T-helper 22 cell (primary cell): ENCODE measurements around the gene VRK1.
"Not testable (repeated sequence)": the region's sequence is repeated elsewhere in the genome, so short reads cannot be mapped to it uniquely, and the experiment has no call there.

ENCODE experiments used
- DNase-seq: peaks from one replicate; pipeline ENCODE4 v3.0.0-alpha.2; 2020; ENCODE audit warnings: low read depth

Gene VRK1

DNA sequence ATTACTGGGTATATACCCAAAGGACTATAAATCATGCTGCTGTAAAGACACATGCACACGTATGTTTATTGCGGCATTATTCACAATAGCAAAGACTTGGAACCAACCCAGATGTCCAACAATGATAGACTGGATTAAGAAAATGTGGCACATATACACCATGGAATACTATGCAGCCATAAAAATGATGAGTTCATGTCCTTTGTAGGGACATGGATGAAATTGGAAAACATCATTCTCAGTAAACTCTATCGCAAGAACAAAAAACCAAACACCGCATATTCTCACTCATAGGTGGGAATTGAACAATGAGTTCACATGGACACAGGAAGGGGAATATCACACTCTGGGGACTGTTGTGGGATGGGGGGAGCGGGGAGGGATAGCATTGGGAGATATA, 86.8 kb downstream of the VRK1 start:
- not testable (repeated sequence) for DNase-seq

DNA sequence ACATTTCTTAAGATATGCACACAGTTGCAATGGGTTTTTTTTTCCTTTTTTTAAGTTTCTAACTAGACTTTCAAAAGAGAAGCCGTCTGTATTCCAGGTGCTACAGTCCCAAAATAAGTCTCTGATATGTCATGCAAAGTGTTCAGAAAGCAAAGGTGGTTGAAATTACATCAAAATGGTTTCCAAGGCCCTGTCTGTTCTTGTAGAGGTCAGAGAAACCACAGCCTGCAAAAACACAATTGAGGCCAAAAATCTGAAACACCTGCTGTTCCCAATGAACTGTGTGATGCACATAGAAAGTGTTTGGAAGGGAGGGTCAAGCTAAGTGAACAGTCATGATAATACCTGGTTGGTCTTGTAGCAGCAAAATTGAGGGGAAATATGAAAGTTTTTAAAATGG, 91.0 kb downstream of the VRK1 start:
- no peak for DNase-seq

- no peak for DNase-seq
Observed at GRCh38 chr14:96888593-96888992, 91.4 kb downstream of the VRK1 start.

- DNase-seq = no peak
Observed at GRCh38 chr14:96889091-96889490, 91.9 kb downstream of the VRK1 start.

DNA sequence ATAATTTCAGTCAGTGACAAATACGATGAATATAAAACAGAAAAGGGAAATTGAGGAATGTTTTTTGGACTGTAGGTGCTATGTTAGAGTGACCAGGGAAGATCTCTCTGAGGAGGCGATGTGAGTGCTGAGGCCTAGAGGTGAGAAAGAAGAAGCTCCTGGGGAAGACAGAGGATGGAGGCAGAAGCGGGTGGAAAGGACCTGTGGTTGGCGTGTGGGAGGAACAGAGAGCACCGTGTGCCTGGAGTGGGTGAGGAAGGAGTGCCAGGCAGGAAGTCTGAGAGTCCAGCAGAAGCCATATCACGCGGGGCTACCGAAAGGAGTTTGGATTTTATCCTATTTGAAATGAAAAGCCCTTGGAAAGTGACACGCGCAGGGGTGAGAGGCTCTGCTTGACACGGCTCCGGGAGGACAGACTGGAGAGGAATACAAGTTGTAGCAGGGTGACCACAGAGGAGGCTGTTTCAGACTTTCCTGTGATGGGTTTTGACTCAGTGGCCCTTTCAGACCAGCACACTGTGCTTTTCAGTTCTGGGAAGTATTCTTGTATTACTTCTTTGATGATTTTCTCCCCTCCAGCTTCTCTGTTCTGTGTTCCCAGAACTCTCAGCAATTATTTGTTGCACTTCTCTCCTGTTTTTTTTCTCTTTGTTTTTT, 96.9 kb downstream of the VRK1 start:
- no peak for DNase-seq

- DNase-seq = no peak
Observed at GRCh38 chr14:96894966-96895365, 97.8 kb downstream of the VRK1 start.

DNA sequence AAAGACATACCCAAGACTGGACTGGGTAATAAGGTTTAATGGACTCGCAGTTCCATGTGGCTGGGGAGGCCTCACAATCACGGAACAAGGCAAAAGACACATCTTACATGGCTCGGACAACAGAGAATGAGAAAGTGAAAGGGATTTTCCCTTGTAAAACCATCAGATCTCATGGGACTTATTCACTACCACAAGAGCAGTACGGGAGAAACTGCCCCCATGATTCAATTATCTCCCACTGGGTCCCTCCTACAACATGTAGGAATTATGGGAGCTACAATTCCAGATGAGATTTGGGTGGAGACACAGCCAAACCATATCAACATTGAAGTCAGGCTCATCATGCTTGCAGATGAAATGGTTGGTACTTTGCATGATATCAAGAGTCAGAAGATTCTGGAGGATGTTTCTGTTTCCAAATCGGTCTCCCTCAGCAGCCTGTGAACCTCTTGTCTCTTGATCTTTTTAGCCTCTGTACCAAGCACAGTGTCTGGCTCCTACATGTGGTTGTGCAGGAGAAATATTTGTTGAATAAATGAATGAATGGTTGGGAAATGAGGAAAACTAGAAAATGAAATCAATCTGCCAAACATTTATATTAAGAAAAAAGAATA, 98.6 kb downstream of the VRK1 start:
- no peak for DNase-seq

DNA sequence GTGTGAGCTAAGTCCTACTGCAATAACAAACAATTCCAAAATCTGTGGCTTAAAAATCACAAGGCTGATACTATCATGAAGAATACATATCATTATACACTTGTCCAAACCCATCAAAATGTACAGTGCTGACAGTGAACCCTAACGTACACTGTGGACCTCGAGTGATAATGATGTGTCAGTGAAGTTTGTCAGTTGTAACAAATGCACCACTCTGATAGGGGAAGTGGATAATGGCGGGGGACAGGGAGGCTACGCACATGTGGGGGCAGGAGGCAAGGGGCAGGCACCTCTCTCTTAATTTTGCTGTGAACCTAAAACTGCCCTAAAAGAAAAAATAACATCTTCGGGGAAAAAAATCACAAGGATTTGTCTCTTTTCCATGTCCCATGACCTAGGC, 100.0 kb downstream of the VRK1 start:
- DNase-seq = no peak

GRCh38 chr14:96901227-96901626, 104.0 kb downstream of the VRK1 start:
- no peak for DNase-seq

DNA sequence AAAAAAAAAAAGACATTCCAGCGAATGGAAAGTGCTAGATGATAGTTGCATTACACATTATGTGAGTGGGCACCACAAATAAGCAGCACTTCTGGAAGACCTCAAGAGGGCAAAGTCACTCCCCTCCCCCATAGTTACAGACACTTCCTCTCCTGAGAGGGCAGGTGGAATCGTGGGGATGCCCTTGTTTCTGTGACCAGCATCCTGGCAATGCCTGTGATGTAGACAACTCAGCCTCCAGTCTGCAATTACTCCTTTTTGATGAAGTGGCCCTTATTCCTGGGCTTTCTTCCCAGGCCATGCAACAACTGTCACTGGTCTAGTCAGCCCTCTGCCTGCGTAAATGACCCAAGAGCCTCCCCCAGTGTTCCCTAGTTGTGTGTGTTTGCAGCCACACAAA, 104.8 kb downstream of the VRK1 start:
- DNase-seq = no peak

DNA sequence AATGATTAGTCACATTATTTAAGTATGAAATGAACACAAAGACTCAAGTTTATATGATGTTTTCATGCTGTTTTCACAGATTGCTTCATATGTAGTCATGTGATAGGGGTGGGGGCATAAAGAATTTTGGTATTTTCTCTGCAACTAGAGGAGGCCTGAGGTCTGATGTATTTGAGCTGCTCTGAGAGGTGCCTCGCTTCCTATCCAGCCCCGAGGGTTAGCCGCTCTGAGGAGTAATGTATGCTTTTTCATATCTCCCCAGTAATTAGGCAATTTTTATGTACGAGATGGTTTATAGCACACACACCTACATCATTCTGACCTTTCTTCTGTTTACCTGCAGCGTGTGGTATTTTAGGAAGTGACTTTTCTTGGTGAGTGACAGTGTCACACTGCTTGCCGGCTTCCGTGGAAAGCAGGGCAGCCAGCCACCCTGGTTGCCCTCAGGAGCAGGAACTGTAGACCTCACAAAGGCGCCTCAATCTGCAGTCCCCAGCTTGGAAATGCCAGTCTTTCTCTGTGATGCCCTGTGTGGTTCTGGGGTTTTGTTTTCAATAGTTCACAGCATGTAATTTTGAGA, 106.4 kb downstream of the VRK1 start:
- DNase-seq = no peak

DNA sequence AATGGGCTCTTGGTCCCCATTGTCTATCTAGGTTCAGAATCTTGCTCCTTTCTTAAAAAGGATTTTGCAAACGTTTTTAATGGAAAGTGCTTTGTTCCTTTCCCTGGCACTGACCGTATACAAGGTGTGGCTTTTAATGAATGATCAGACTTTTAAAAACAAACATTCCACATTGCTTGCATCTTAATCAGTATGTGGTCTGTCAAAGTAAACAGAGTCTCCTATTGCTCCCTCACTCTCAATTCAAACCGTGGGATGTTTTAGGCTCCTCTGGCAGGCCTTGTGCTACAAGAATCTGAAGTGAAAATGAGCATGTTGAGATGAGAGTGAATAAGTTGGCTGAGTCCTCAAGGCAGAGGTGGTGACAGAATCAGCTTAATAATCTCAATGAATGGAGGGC, 107.0 kb downstream of the VRK1 start:
- no peak for DNase-seq

GRCh38 chr14:96905065-96905464, 107.9 kb downstream of the VRK1 start:
- no peak for DNase-seq

GRCh38 chr14:96905825-96906224, 108.6 kb downstream of the VRK1 start:
- DNase-seq = no peak

DNA sequence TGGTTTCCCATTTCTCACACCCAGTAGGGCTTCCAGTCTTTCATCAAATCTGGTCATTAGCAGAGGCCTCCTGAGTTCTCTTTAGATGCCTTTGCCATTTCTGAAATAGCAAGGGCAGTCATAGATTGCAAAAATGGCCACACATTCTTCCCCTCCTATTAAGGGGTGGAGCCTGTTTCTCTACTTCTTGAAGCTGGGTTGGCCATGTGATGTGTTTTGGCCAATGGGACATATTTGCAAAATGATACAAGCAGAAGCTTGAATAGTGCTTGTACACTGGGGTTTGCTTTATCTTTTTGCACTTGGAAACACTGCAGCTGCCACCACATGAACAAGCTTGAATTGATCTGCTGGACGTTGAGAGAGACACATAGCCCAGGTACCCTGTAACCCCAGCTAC, 109.3 kb downstream of the VRK1 start:
- DNase-seq = no peak

GRCh38 chr14:96909841-96910364, 112.7 kb downstream of the VRK1 start:
- DNase-seq = no peak

DNA sequence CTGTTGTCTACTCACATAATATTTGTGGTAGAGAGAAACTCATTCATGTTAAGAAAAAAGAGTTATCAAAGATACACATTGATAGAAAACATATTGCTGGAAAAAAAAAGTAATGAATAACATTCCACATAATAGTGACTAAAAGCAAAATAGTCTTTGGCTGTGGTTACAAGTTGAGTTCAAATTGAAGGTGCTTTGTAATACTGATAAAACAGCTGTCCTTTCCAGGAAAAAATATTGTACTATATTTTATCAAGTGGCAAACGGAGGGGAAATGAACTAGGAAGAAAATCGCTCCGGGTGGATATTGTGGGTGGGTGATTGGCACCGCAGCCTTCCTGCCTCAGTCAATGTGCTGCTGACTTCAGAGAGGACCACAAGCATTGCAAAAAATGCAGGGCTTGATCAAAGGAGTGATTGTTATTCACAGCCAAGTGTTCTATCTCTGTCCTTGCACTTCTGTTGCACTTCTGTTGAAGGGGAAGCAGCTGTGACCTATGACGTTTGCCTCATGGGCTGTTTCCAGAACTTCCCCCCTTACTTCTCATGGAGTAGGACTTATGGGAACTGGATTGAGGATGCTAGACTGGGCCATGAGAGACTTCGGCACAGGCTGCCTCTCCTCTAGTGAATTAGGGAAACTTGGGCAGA, 114.4 kb downstream of the VRK1 start:
- no peak for DNase-seq

DNA sequence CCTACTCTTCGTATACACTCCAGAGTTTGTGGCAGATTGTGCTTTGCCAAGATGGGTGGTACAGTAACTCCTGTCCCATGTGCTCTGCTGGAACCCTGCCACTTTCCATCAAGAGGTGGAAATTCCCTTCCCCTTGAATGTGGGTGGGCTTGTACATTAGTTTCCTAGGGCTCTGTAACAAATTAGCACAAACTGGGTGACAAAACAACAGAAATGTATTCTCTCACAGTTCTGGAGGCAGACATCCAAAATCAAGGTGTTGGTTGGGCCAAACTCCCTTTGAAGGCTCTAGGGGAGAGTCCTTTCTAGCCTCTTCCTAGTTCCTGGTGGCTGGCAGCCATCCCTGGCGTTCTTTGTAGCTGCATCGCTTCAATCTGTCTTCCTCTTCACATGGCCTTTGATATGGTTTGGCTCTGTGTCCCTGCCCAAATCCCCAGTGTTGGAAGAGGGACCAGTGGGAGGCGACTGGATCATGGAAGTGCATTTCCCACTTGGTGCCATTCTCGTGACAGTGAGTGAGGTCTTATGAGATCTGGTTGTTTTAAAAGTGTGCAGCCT, 117.5 kb downstream of the VRK1 start:
- no peak for DNase-seq

GRCh38 chr14:96915478-96915877, 118.3 kb downstream of the VRK1 start:
- no peak for DNase-seq

DNA sequence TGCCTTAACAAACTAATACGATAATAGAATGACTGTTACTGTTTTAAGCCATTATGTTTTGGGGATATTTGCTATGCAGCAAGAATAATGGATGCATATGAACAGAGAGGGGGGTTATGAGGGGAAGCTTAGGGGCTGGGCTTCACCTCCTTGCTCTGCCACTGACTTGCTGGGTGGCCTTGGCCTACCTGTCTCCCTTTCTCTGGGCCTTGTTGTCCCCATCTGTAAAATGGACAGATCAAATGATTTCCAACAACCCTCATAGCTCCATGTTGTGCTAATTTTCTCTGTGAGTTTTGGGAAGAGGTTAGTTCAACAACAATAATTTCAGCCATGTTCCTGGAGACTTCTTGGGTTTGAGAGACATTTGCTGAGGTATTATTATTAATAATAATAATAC, 119.6 kb downstream of the VRK1 start:
- no peak for DNase-seq

DNA sequence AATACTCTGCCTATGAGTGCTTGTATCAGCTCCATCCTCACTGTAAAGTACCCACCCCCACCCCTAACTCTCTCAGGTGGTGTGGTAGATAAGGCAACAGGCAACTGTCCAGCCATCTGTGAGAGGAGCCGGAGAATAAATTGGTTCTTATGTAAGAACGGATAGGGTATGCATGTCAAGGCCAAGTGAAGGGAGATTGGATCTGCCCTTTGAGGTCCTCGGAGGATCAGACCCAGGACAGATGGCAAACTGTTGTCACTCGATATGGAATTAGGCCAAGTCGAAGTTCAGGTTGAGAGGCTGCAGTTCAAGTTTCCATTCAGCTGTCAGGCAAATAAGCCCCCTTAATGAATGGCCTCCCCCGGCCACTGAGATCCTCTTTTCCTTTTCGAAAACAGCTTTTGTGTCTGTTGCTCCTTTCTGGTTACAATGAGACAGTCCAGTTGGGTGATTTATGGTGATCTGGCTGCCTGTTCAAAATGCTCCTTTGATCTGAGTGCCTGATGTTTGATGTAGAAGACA, 120.3 kb downstream of the VRK1 start:
- DNase-seq = no peak

- no peak for DNase-seq
Observed at GRCh38 chr14:96920023-96920422, 122.8 kb downstream of the VRK1 start.

DNA sequence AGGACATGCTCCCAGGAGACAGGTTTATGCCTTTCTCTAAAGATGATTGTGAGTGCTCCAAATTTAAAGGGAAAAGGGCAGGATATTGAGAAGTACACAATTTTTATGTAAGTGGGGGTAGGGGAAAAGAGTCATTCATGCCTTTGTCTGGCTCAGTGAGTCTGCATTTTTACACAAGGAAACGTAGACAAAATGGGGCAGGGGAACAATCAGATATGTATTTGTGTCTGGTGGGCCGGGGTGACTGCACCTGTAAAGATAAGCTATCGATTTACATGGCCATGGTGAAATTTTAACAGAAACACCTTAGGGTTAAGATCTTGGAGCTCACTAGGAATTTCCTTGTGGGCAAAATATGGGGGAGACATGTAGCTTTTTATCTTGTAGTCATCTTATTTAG, 123.6 kb downstream of the VRK1 start:
- DNase-seq = no peak
